ENCODE results near the gene CFAP300. TPM values are rescaled to one million over a fixed set of nuclear protein-coding genes. Genes with fewer than 3 reads are reported as not detected.

CFAP300 gene
- total RNA-seq, 1 donor from 2014 or later, result 15.2 TPM

- H3K9me3 Mint-ChIP-seq, result no peaks in the 10 kb centered on the region
- TF ChIP-seq CTCF (IDR thresholded peaks at IDR 0.05) (no peak), EZH2phosphoT487 (IDR thresholded peaks at IDR 0.05) (no peak), EZH2 (IDR thresholded peaks at IDR 0.05) (no peak)
Observed at GRCh38 chr11:102017026-102017425, 30.2 kb upstream of the CFAP300 start.

GRCh38 chr11:102026217-102026616 lies 21.0 kb upstream of the CFAP300 start:
- Histone ChIP-seq H3K9me3 (ENCODE audit: low read depth) (no peaks in the 10 kb centered on the region), H3K27me3 (no peaks in the 10 kb centered on the region), H3K36me3 (no peaks in the 10 kb centered on the region), H3F3A (ENCODE audit: low read depth) (no peaks in the 10 kb centered on the region), H3K4me1 (no peaks in the 10 kb centered on the region), H3K9ac (no peak overlapping the region), H2AFZ (replicated peaks) (no peak overlapping the region), H3K27ac (no peak overlapping the region), H3K4me3 (no peak overlapping the region), H4K20me1 (ENCODE audit: low read depth) (no peaks in the 10 kb centered on the region), H3K79me2 (ENCODE audit: low read depth) (no peaks in the 10 kb centered on the region), H3K4me2 (no peak overlapping the region)
- TF ChIP-seq CTCF (IDR thresholded peaks at IDR 0.05) (no peak), EZH2 (IDR thresholded peaks at IDR 0.05) (no peak), EZH2phosphoT487 (IDR thresholded peaks at IDR 0.05) (no peak)
- DNase-seq (ENCODE audit: low spot score), result no peak
- H3K4me1 Mint-ChIP-seq, result no peaks in the 10 kb centered on the region
- no peak overlapping the region for H3K4me3 Mint-ChIP-seq
- H3K9me3 Mint-ChIP-seq, result no peaks in the 10 kb centered on the region
- H3K27ac Mint-ChIP-seq, result no peak overlapping the region
- no peaks in the 10 kb centered on the region for H3K27me3 Mint-ChIP-seq (ENCODE audit: insufficient read depth, low read depth)
- no peaks in the 10 kb centered on the region for H3K36me3 Mint-ChIP-seq

More at GRCh38 chr11:102017026-102017425, 30.2 kb upstream of the CFAP300 start:
- Mint-ChIP-seq H3K4me3 (no peak overlapping the region), H3K4me1 (no peaks in the 10 kb centered on the region), H3K27me3 (ENCODE audit: insufficient read depth, low read depth) (no peaks in the 10 kb centered on the region), H3K36me3 (no peaks in the 10 kb centered on the region), H3K27ac (no peak overlapping the region)
- no peak for DNase-seq (ENCODE audit: low spot score)
- no peaks in the 10 kb centered on the region for H3K27me3 ChIP-seq
- no peaks in the 10 kb centered on the region for H4K20me1 ChIP-seq (ENCODE audit: low read depth)
- H3K4me2 ChIP-seq, result no peak overlapping the region
- H3K36me3 ChIP-seq, result no peaks in the 10 kb centered on the region
- no peaks in the 10 kb centered on the region for H3K79me2 ChIP-seq (ENCODE audit: low read depth)
- no peak overlapping the region for H3K4me3 ChIP-seq
- no peak overlapping the region for H3K9ac ChIP-seq
- no peaks in the 10 kb centered on the region for H3K9me3 ChIP-seq (ENCODE audit: low read depth)
- no peaks in the 10 kb centered on the region for H3K4me1 ChIP-seq
- no peaks in the 10 kb centered on the region for H3F3A ChIP-seq (ENCODE audit: low read depth)
- H3K27ac ChIP-seq, result no peak overlapping the region
- H2AFZ ChIP-seq (replicated peaks), result no peak overlapping the region

- H3K27ac ChIP-seq, result no peak overlapping the region
- H3K4me1 Mint-ChIP-seq, result no peaks in the 10 kb centered on the region
- no peak overlapping the region for H3K27ac Mint-ChIP-seq
- H3K27me3 ChIP-seq, result no peaks in the 10 kb centered on the region
- no peak overlapping the region for H3K4me3 Mint-ChIP-seq
- H3K27me3 Mint-ChIP-seq (ENCODE audit: insufficient read depth, low read depth), result no peaks in the 10 kb centered on the region
- H3K36me3 ChIP-seq, result no peaks in the 10 kb centered on the region
- no peak for TF ChIP-seq EZH2phosphoT487 (IDR thresholded peaks at IDR 0.05)
- TF ChIP-seq EZH2 (IDR thresholded peaks at IDR 0.05), result no peak
- no peak for TF ChIP-seq CTCF (IDR thresholded peaks at IDR 0.05)
- H3K4me1 ChIP-seq, result no peaks in the 10 kb centered on the region
- no peak overlapping the region for H3K4me2 ChIP-seq
- no peak for DNase-seq (ENCODE audit: low spot score)
- H3F3A ChIP-seq (ENCODE audit: low read depth), result no peaks in the 10 kb centered on the region
- H3K9ac ChIP-seq, result no peak overlapping the region
- no peaks in the 10 kb centered on the region for H3K9me3 ChIP-seq (ENCODE audit: low read depth)
- no peaks in the 10 kb centered on the region for H4K20me1 ChIP-seq (ENCODE audit: low read depth)
- no peak overlapping the region for H2AFZ ChIP-seq (replicated peaks)
- H3K79me2 ChIP-seq (ENCODE audit: low read depth), result no peaks in the 10 kb centered on the region
- no peaks in the 10 kb centered on the region for H3K36me3 Mint-ChIP-seq
- no peaks in the 10 kb centered on the region for H3K9me3 Mint-ChIP-seq
- H3K4me3 ChIP-seq, result no peak overlapping the region
Observed at GRCh38 chr11:102026959-102027358, 20.3 kb upstream of the CFAP300 start.
